Osteoblast (primary cell): ENCODE results near the gene RANBP10. TPM values are rescaled to one million over a fixed set of nuclear protein-coding genes. Genes with fewer than 3 reads are reported as not detected.
A peak's percentile ranks its signal among the peaks of the same experiment; 100 is the strongest.

Source experiments
- DNase-seq: peaks from one replicate; pipeline ENCODE4 v3.0.0; 2011; ENCODE audit warnings: low spot score, mixed read lengths; ENCODE audit not compliant: insufficient read length; ENCODE audit errors: missing footprints
- H2AFZ ChIP-seq: 2 replicates; pipeline ENCODE4 v1.6.0; 2011; ENCODE audit warnings: mild to moderate bottlenecking, low read length
- H3K27ac ChIP-seq: 2 replicates; pipeline ENCODE4 v1.5.1; 2011; ENCODE audit warnings: mild to moderate bottlenecking, low read depth, low read length, moderate library complexity
- H3K27me3 ChIP-seq: 2 replicates; pipeline ENCODE4 v1.6.0; 2012; ENCODE audit warnings: mild to moderate bottlenecking, control low read depth, inconsistent platforms, low read length, moderate library complexity; ENCODE audit not compliant: insufficient read depth
- H3K36me3 ChIP-seq: 2 replicates; pipeline ENCODE4 v1.5.1; 2011; ENCODE audit warnings: mild to moderate bottlenecking, low read length, control low read depth, moderate library complexity; ENCODE audit not compliant: insufficient read depth
- H3K4me1 ChIP-seq: 2 replicates; pipeline ENCODE4 v1.5.1; 2011; ENCODE audit warnings: mild to moderate bottlenecking, low read length, control low read depth, moderate library complexity; ENCODE audit not compliant: insufficient read depth
- H3K4me2 ChIP-seq: 2 replicates; pipeline ENCODE4 v1.6.0; 2011; ENCODE audit warnings: mild to moderate bottlenecking, low read length; ENCODE audit not compliant: insufficient read depth
- H3K4me3 ChIP-seq: fragments of 200-600 bp; sonication (generic); 3 replicates; pipeline ENCODE4 v1.5.1; 2012; ENCODE audit warnings: mild to moderate bottlenecking, low read length, inconsistent platforms; ENCODE audit not compliant: insufficient read depth
- H3K79me2 ChIP-seq: 2 replicates; pipeline ENCODE4 v1.6.0; 2012; ENCODE audit warnings: mild to moderate bottlenecking, low read length, control low read depth, inconsistent platforms; ENCODE audit not compliant: insufficient read depth
- H3K9me3 ChIP-seq: 2 replicates; pipeline ENCODE4 v1.5.1; 2011; ENCODE audit warnings: low read depth, low read length, control low read depth
- H4K20me1 ChIP-seq: 2 replicates; pipeline ENCODE4 v1.6.0; 2012; ENCODE audit warnings: mild to moderate bottlenecking, low read length, control low read depth; ENCODE audit not compliant: insufficient read depth
- CTCF ChIP-seq: IDR thresholded peaks from 2 replicates; pipeline ENCODE4 v1.5.1; 2011; ENCODE audit warnings: mild to moderate bottlenecking, low read depth, low read length, moderate library complexity; ENCODE audit errors: extremely low read depth
- total RNA-seq: library from RNA; depleted of rRNA; stranded (reverse); fragments of >200 nt; gene quantifications from 2 replicates; pipeline ENCODE4 v1.2.3, GENCODE V29; 2012

RANBP10 gene
- total RNA-seq, 1 donor = 5.4 TPM

- H3K79me2 ChIP-seq = no peaks in the 10 kb centered on the region
- H3K4me3 ChIP-seq = no peak overlapping the region
- H3K4me1 ChIP-seq = no peaks in the 10 kb centered on the region
- H3K9me3 ChIP-seq = no peaks in the 10 kb centered on the region
- H3K4me2 ChIP-seq = no peak overlapping the region
- peaks cover 29% of the 10 kb centered on the region for H3K36me3 ChIP-seq
- no peak for TF ChIP-seq CTCF
- H3K27ac ChIP-seq = no peak overlapping the region
- H3K27me3 ChIP-seq = no peaks in the 10 kb centered on the region
- DNase-seq = no peak
- no peaks in the 10 kb centered on the region for H4K20me1 ChIP-seq
- H2AFZ ChIP-seq = no peak overlapping the region
Observed at GRCh38 chr16:67825906-67826305, 19.5 kb upstream of the RANBP10 start.

- no peaks in the 10 kb centered on the region for H3K27me3 ChIP-seq
- H3K27ac ChIP-seq = no peak overlapping the region
- H3K36me3 ChIP-seq = peaks cover 21% of the 10 kb centered on the region
- no peaks in the 10 kb centered on the region for H3K79me2 ChIP-seq
- H3K4me3 ChIP-seq = no peak overlapping the region
- no peak for TF ChIP-seq CTCF
- H4K20me1 ChIP-seq = no peaks in the 10 kb centered on the region
- peak; percentile 32 for DNase-seq
- H3K9me3 ChIP-seq = no peaks in the 10 kb centered on the region
- H2AFZ ChIP-seq = no peak overlapping the region
- H3K4me1 ChIP-seq = no peaks in the 10 kb centered on the region
- H3K4me2 ChIP-seq = no peak overlapping the region
Observed at GRCh38 chr16:67825119-67825518, 18.8 kb upstream of the RANBP10 start.

- H3K4me2 ChIP-seq = no peak overlapping the region
- H3K27me3 ChIP-seq = no peaks in the 10 kb centered on the region
- H3K36me3 ChIP-seq = peaks cover 3% of the 10 kb centered on the region
- no peak for TF ChIP-seq CTCF
- H4K20me1 ChIP-seq = no peaks in the 10 kb centered on the region
- peak; percentile 88 for DNase-seq
- H2AFZ ChIP-seq = no peak overlapping the region
- H3K79me2 ChIP-seq = no peaks in the 10 kb centered on the region
- H3K4me1 ChIP-seq = no peaks in the 10 kb centered on the region
- H3K27ac ChIP-seq = no peak overlapping the region
- H3K4me3 ChIP-seq = no peak overlapping the region
- no peaks in the 10 kb centered on the region for H3K9me3 ChIP-seq
Observed at GRCh38 chr16:67822511-67822910, 16.2 kb upstream of the RANBP10 start.

GRCh38 chr16:67820608-67821259, 14.4 kb upstream of the RANBP10 start:
- no peaks in the 10 kb centered on the region for H3K79me2 ChIP-seq
- no peak overlapping the region for H3K4me3 ChIP-seq
- DNase-seq = peak; percentile 69
- H3K4me1 ChIP-seq = no peaks in the 10 kb centered on the region
- no peaks in the 10 kb centered on the region for H3K9me3 ChIP-seq
- no peak for TF ChIP-seq CTCF
- H2AFZ ChIP-seq = no peak overlapping the region
- H3K27ac ChIP-seq = no peak overlapping the region
- no peaks in the 10 kb centered on the region for H3K36me3 ChIP-seq
- no peaks in the 10 kb centered on the region for H3K27me3 ChIP-seq
- H4K20me1 ChIP-seq = no peaks in the 10 kb centered on the region
- no peak overlapping the region for H3K4me2 ChIP-seq
